ENCODE results near the gene TOX3.

Gene TOX3

GRCh38 chr16:52573365-52574299 lies 26.7 kb upstream of the TOX3 start:
- POLR2A ChIA-PET = no interaction called here
- Histone ChIP-seq H3K4me1 (ENCODE audit: control insufficient read depth, insufficient read depth, low read length) (peaks cover 12% of the 10 kb centered on the region), H3K36me3 (ENCODE audit: control insufficient read depth in 2 of 2, insufficient read depth in 1 of 2, low read length in 2 of 2) (no peaks in the 10 kb centered on the region), H3K9me3 (ENCODE audit: control insufficient read depth, insufficient read depth, low read depth, low read length) (no peaks in the 10 kb centered on the region), H3K27ac (ENCODE audit: extremely low read depth, low read depth, low read length) (no peak overlapping the region), H3K4me3 (ENCODE audit: low read depth, low read length) (no peak overlapping the region)
- CTCF ChIA-PET = no interaction called here
- TF ChIP-seq KLF1 (tag by site-specific recombination; IDR thresholded peaks at IDR 0.05) (no peak), ZNF174 (tag by site-specific recombination; IDR thresholded peaks at IDR 0.05) (no peak), ZNF335 (tag by site-specific recombination; conservative IDR thresholded peaks at IDR 0.05) (no peak), ZNF23 (tag by site-specific recombination; IDR thresholded peaks at IDR 0.05; ENCODE audit: borderline replicate concordance) (no peak)
- TF ChIP-seq, protein P1, sequence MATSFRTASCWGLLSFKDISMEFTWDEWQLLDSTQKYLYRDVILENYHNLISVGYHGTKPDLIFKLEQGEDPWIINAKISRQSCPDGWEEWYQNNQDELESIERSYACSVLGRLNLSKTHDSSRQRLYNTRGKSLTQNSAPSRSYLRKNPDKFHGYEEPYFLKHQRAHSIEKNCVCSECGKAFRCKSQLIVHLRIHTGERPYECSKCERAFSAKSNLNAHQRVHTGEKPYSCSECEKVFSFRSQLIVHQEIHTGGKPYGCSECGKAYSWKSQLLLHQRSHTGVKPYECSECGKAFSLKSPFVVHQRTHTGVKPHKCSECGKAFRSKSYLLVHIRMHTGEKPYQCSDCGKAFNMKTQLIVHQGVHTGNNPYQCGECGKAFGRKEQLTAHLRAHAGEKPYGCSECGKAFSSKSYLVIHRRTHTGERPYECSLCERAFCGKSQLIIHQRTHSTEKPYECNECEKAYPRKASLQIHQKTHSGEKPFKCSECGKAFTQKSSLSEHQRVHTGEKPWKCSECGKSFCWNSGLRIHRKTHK (tag by site-specific recombination; IDR thresholded peaks at IDR 0.05) = no peak
- TF ChIP-seq, protein P2, sequence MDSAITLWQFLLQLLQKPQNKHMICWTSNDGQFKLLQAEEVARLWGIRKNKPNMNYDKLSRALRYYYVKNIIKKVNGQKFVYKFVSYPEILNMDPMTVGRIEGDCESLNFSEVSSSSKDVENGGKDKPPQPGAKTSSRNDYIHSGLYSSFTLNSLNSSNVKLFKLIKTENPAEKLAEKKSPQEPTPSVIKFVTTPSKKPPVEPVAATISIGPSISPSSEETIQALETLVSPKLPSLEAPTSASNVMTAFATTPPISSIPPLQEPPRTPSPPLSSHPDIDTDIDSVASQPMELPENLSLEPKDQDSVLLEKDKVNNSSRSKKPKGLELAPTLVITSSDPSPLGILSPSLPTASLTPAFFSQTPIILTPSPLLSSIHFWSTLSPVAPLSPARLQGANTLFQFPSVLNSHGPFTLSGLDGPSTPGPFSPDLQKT (IDR thresholded peaks at IDR 0.05; ENCODE audit: borderline replicate concordance, low read depth, low read length) = no peak
- TF ChIP-seq, protein P3, sequence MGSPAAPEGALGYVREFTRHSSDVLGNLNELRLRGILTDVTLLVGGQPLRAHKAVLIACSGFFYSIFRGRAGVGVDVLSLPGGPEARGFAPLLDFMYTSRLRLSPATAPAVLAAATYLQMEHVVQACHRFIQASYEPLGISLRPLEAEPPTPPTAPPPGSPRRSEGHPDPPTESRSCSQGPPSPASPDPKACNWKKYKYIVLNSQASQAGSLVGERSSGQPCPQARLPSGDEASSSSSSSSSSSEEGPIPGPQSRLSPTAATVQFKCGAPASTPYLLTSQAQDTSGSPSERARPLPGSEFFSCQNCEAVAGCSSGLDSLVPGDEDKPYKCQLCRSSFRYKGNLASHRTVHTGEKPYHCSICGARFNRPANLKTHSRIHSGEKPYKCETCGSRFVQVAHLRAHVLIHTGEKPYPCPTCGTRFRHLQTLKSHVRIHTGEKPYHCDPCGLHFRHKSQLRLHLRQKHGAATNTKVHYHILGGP (tag by site-specific recombination; IDR thresholded peaks at IDR 0.05) = no peak

DNA sequence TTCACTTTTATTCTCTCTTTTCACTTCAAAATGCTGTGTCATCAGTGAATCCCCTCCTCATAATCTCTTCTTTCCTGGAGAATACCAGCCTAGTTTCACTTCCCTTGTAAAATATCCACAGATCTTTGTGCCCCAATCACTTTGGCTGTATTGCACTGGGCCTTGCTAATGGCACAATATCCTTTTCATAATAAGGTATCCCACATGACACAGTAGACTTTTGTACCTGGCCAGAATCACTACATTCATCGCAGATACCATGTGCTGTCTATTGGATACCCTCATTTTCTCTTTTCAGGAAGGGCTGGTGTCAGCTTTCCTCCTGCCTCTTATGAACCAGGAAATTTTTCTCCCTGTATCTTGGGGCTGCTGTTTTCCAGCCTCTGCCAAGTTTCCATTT lies 25.7 kb upstream of the TOX3 start:
- ChIA-PET CTCF (interaction anchor here (0.7 kb wide), 1 partner anchor 18 kb away, joined by 4 read pairs; no protein-coding TSS in a partner anchor), POLR2A (no interaction called here)

GRCh38 chr16:52570495-52571091 lies 23.6 kb upstream of the TOX3 start:
- Histone ChIP-seq H3K27ac (ENCODE audit: extremely low read depth, low read depth, low read length) (no peak overlapping the region), H3K36me3 (ENCODE audit: control insufficient read depth in 2 of 2, insufficient read depth in 1 of 2, low read length in 2 of 2) (no peaks in the 10 kb centered on the region), H3K4me1 (ENCODE audit: control insufficient read depth, insufficient read depth, low read length) (peaks cover 13% of the 10 kb centered on the region), H3K9me3 (ENCODE audit: control insufficient read depth, insufficient read depth, low read depth, low read length) (no peaks in the 10 kb centered on the region), H3K4me3 (ENCODE audit: low read depth, low read length) (no peak overlapping the region)
- CTCF ChIA-PET = interaction anchor here (0.6 kb wide), 1 partner anchor 247 kb away, joined by 3 read pairs; no protein-coding TSS in a partner anchor
- TF ChIP-seq MEIS1 (CRISPR knock-in tag; IDR thresholded peaks at IDR 0.05; ENCODE audit: borderline replicate concordance) (no peak), ZSCAN23 (tag by site-specific recombination; IDR thresholded peaks at IDR 0.05) (no peak)
- TF ChIP-seq, protein P4, sequence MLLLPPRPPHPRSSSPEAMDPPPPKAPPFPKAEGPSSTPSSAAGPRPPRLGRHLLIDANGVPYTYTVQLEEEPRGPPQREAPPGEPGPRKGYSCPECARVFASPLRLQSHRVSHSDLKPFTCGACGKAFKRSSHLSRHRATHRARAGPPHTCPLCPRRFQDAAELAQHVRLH (tag by site-specific recombination; IDR thresholded peaks at IDR 0.05) = peak; percentile 53; the same call in 1 of the 2 replicates
- POLR2A ChIA-PET = no interaction called here

More for the DNA sequence above, 25.7 kb upstream of the TOX3 start:
- Histone ChIP-seq H3K36me3 (ENCODE audit: control insufficient read depth in 2 of 2, insufficient read depth in 1 of 2, low read length in 2 of 2) (no peaks in the 10 kb centered on the region), H3K4me1 (ENCODE audit: control insufficient read depth, insufficient read depth, low read length) (peaks cover 13% of the 10 kb centered on the region), H3K27ac (ENCODE audit: extremely low read depth, low read depth, low read length) (no peak overlapping the region), H3K4me3 (ENCODE audit: low read depth, low read length) (no peak overlapping the region), H3K9me3 (ENCODE audit: control insufficient read depth, insufficient read depth, low read depth, low read length) (no peaks in the 10 kb centered on the region)
- no peak for TF ChIP-seq BCL11B (tag by site-specific recombination; IDR thresholded peaks at IDR 0.05; ENCODE audit: low read depth)

All from HEK293 (cell line).